NB4 (cell line): Measurements from ENCODE around the gene LAMP1.

Experiments used
- CTCF ChIP-seq: IDR thresholded peaks from one replicate; pipeline ENCODE4 v1.5.1; 2012; ENCODE audit warnings: low read depth, low read length
- POLR2A ChIP-seq: IDR thresholded peaks from 2 replicates; pipeline ENCODE4 v1.6.1; 2011; ENCODE audit warnings: mild to moderate bottlenecking; ENCODE audit not compliant: insufficient read length; ENCODE audit errors: extremely low read depth

DNA sequence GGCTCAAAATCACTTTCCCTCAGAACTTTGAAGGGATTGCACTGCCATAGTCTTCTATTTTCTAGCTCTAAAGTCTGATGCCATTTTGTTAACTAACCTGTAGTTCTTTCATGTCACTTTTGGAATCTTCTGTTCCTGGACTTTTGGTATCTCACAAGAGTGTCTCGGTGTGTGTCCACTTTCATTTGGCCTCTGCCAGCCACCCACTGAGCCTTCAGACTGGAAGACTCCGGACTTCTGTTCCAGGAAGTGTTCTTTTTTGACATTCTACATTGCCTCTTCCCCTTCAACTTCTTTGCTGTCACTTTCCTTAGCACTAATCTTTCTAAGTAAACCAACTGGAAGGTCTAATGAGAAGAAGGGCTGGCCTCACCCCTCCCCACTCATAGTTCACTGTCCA, 25.0 kb upstream of the LAMP1 start:
- TF ChIP-seq CTCF (no peak), POLR2A (no peak)
